Erythroblast (primary cell): ENCODE results near the gene LY6G6C.

ENCODE experiments used
- GATA1 ChIP-seq: IDR thresholded peaks from 2 replicates; pipeline ENCODE4 v1.6.1; 2011; ENCODE audit warnings: low read depth, mild to moderate bottlenecking, control low read depth, low read length, moderate library complexity
- POLR2A ChIP-seq: IDR thresholded peaks from 2 replicates; pipeline ENCODE4 v1.6.1; 2011; ENCODE audit warnings: mild to moderate bottlenecking, low read length

GRCh38 chr6:31689249-31690110 lies 32.1 kb downstream of the LY6G6C start:
- TF ChIP-seq POLR2A (no peak), GATA1 (no peak)
